Suprapubic skin (tissue), 4 donors: ENCODE measurements around the gene RALGAPA2. TPM values are rescaled to one million over a fixed set of nuclear protein-coding genes. Genes with fewer than 3 reads are reported as not detected.

Experiments
- DNase-seq, 2 donors: peaks; one replicate each; pipeline ENCODE4 v3.0.0-alpha.2; 2019; ENCODE audit warnings: low spot score in 2 of 2
- H3K27ac ChIP-seq: fragments of 200-600 bp; sonication (generic); one replicate; pipeline ENCODE4 v1.5.1; 2019
- H3K27me3 ChIP-seq: fragments of 200-600 bp; sonication (generic); one replicate; pipeline ENCODE4 v1.5.1; 2019
- H3K36me3 ChIP-seq: fragments of 200-600 bp; sonication (generic); one replicate; pipeline ENCODE4 v1.5.1; 2019
- H3K4me1 ChIP-seq: fragments of 200-600 bp; sonication (generic); one replicate; pipeline ENCODE4 v1.5.1; 2019
- H3K4me3 ChIP-seq: fragments of 200-600 bp; sonication (generic); one replicate; pipeline ENCODE4 v1.5.1; 2019; ENCODE audit warnings: mild to moderate bottlenecking
- H3K9me3 ChIP-seq: fragments of 200-600 bp; sonication (generic); one replicate; pipeline ENCODE4 v1.5.1; 2019
- CTCF ChIP-seq, 2 donors: fragments of 200-600 bp in 1 of 2; fragments of 450-650 bp in 1 of 2; sonication (generic) in 1 of 2; IDR thresholded peaks; one replicate each; pipeline ENCODE4 v1.5.1; 2016 to 2019; ENCODE audit warnings: antibody characterized with exemption in 2 of 2, mild to moderate bottlenecking in 1 of 2, moderate library complexity in 1 of 2
- EP300 ChIP-seq: sonication (generic); formaldehyde crosslinking; IDR thresholded peaks from one replicate; pipeline ENCODE4 v1.6.1; 2017; ENCODE audit warnings: antibody characterized with exemption
- POLR2A ChIP-seq, 2 donors: fragments of 450-650 bp; IDR thresholded peaks; one replicate each; pipeline ENCODE4 v1.6.1; 2017; ENCODE audit warnings: antibody characterized with exemption in 2 of 2, mild to moderate bottlenecking in 2 of 2, moderate library complexity in 2 of 2
- POLR2AphosphoS5 ChIP-seq, 3 donors: sonication (generic); formaldehyde crosslinking; IDR thresholded peaks; one replicate each; pipeline ENCODE4 v1.6.1; 2017; ENCODE audit warnings: antibody characterized with exemption in 3 of 3
- WGBS: methylation state at CpG from one replicate; pipeline ENCODE4 v1.1.5; 2018; 5-methylcytosine and 5-hydroxymethylcytosine counted together
- total RNA-seq, 4 donors: library from RNA; depleted of rRNA; stranded (reverse); fragments of >200 nt; gene quantifications; one replicate each; pipeline ENCODE4 v1.1.0, GENCODE V29; 2016

Gene RALGAPA2
- total RNA-seq, 4 donors from 2014 or later: 51.9 to 97.8 (median 72.0) TPM

- WGBS: 53% methylated on average over 10 of the region's 10 CpGs
- DNase-seq: no peak
- Histone ChIP-seq H3K9me3 (no peaks in the 10 kb centered on the region), H3K36me3 (no peaks in the 10 kb centered on the region), H3K4me3 (no peak overlapping the region), H3K27ac (peak overlapping the region; percentile 10), H3K4me1 (peaks cover 30% of the 10 kb centered on the region), H3K27me3 (no peaks in the 10 kb centered on the region)
- TF ChIP-seq POLR2AphosphoS5 (IDR thresholded peaks at IDR 0.05): no peak
- no peak for TF ChIP-seq POLR2A (IDR thresholded peaks at IDR 0.05)
- TF ChIP-seq CTCF (IDR thresholded peaks at IDR 0.05): no peak
- TF ChIP-seq EP300: no peak
Measured at GRCh38 chr20:20741087-20742045, 28.9 kb upstream of the RALGAPA2 start.

- TF ChIP-seq EP300 (no peak), CTCF (IDR thresholded peaks at IDR 0.05) (no peak), POLR2AphosphoS5 (IDR thresholded peaks at IDR 0.05) (no peak), POLR2A (IDR thresholded peaks at IDR 0.05) (no peak)
- Histone ChIP-seq H3K9me3 (no peaks in the 10 kb centered on the region), H3K27me3 (no peaks in the 10 kb centered on the region), H3K4me3 (no peak overlapping the region), H3K4me1 (peaks cover 30% of the 10 kb centered on the region), H3K27ac (no peak overlapping the region), H3K36me3 (no peaks in the 10 kb centered on the region)
- no peak for DNase-seq
- WGBS: 64% methylated on average over 4 of the region's 4 CpGs
Measured at GRCh38 chr20:20740541-20740940, 28.1 kb upstream of the RALGAPA2 start.

GRCh38 chr20:20737158-20737557, 24.7 kb upstream of the RALGAPA2 start:
- Histone ChIP-seq H3K27me3 (no peaks in the 10 kb centered on the region), H3K36me3 (no peaks in the 10 kb centered on the region), H3K27ac (no peak overlapping the region), H3K4me1 (peaks cover 12% of the 10 kb centered on the region), H3K9me3 (no peaks in the 10 kb centered on the region), H3K4me3 (no peak overlapping the region)
- 67% methylated on average over 2 of the region's 2 CpGs for WGBS
- TF ChIP-seq CTCF (IDR thresholded peaks at IDR 0.05) (no peak), POLR2AphosphoS5 (IDR thresholded peaks at IDR 0.05) (no peak), EP300 (no peak), POLR2A (IDR thresholded peaks at IDR 0.05) (no peak)
- DNase-seq: no peak

- no peaks in the 10 kb centered on the region for H3K27me3 ChIP-seq
- no peaks in the 10 kb centered on the region for H3K36me3 ChIP-seq
- H3K27ac ChIP-seq: no peak overlapping the region
- 91% methylated on average over 6 of the region's 6 CpGs for WGBS
- DNase-seq: no peak
- no peaks in the 10 kb centered on the region for H3K9me3 ChIP-seq
- no peak for TF ChIP-seq EP300
- no peak for TF ChIP-seq POLR2AphosphoS5 (IDR thresholded peaks at IDR 0.05)
- no peak for TF ChIP-seq POLR2A (IDR thresholded peaks at IDR 0.05)
- TF ChIP-seq CTCF (IDR thresholded peaks at IDR 0.05): no peak
- H3K4me3 ChIP-seq: no peak overlapping the region
- H3K4me1 ChIP-seq: peaks cover 6% of the 10 kb centered on the region
Measured at GRCh38 chr20:20736303-20736702, 23.9 kb upstream of the RALGAPA2 start.

- Histone ChIP-seq H3K36me3 (no peaks in the 10 kb centered on the region), H3K27me3 (no peaks in the 10 kb centered on the region), H3K27ac (no peak overlapping the region), H3K9me3 (no peaks in the 10 kb centered on the region), H3K4me3 (no peak overlapping the region), H3K4me1 (peaks cover 4% of the 10 kb centered on the region)
- DNase-seq: no peak
- WGBS: 72% methylated on average over 3 of the region's 3 CpGs
- TF ChIP-seq CTCF (IDR thresholded peaks at IDR 0.05) (no peak), EP300 (no peak), POLR2A (IDR thresholded peaks at IDR 0.05) (no peak), POLR2AphosphoS5 (IDR thresholded peaks at IDR 0.05) (no peak)
Measured at GRCh38 chr20:20734475-20734948, 22.1 kb upstream of the RALGAPA2 start.
